Tibial nerve (tissue), 4 donors: ENCODE results near the gene QRFP. TPM values are rescaled to one million over a fixed set of nuclear protein-coding genes. Genes with fewer than 3 reads are reported as not detected.

Experiments
- DNase-seq, 2 donors: peaks; one replicate each; pipeline ENCODE4 v3.0.0-alpha.2; 2019; ENCODE audit warnings: low spot score in 2 of 2
- H3K27ac ChIP-seq, 4 donors: fragments of 200-600 bp; sonication (generic) in 3 of 4; one replicate each; pipeline ENCODE4 v1.5.1; 2017 to 2019; ENCODE audit warnings: mild to moderate bottlenecking in 1 of 4
- H3K27me3 ChIP-seq, 2 donors: fragments of 200-600 bp; sonication (generic) in 1 of 2; one replicate each; pipeline versions ENCODE4 v1.5.1 to v1.6.0; 2017 to 2019
- H3K36me3 ChIP-seq, 3 donors: fragments of 200-600 bp; sonication (generic); one replicate each; pipeline ENCODE4 v1.5.1; 2018 to 2019
- H3K4me1 ChIP-seq, 4 donors: fragments of 200-600 bp; sonication (generic) in 3 of 4; one replicate each; pipeline ENCODE4 v1.5.1; 2017 to 2019
- H3K4me3 ChIP-seq, 4 donors: fragments of 200-600 bp; sonication (generic) in 3 of 4; one replicate each; pipeline ENCODE4 v1.5.1; 2017 to 2019; ENCODE audit warnings: mild to moderate bottlenecking in 1 of 4, moderate library complexity in 1 of 4
- H3K9me3 ChIP-seq, 4 donors: fragments of 200-600 bp; sonication (generic) in 3 of 4; one replicate each; pipeline ENCODE4 v1.5.1; 2017 to 2019
- EP300 ChIP-seq, 2 donors: sonication (generic); formaldehyde crosslinking; IDR thresholded peaks; one replicate each; pipeline ENCODE4 v1.6.1; 2017; ENCODE audit warnings: antibody characterized with exemption in 2 of 2, mild to moderate bottlenecking in 1 of 2
- POLR2A ChIP-seq, 2 donors: fragments of 450-650 bp; IDR thresholded peaks; one replicate each; pipeline ENCODE4 v1.6.1; 2017; ENCODE audit warnings: antibody characterized with exemption in 2 of 2, mild to moderate bottlenecking in 2 of 2, moderate library complexity in 2 of 2
- WGBS, 2 donors: methylation state at CpG; one replicate each; pipeline ENCODE4 v1.1.5; 2018; 5-methylcytosine and 5-hydroxymethylcytosine counted together
- total RNA-seq, 4 donors: library from RNA; depleted of rRNA; stranded (reverse); fragments of >200 nt; gene quantifications; one replicate each; pipeline ENCODE4 v1.1.0, GENCODE V29; 2016
- TF ChIP-seq, protein P1 (sequence below), 5 experiments: fragments of 200-600 bp in 3 of 5; fragments of 450-650 bp in 2 of 5; sonication (generic) in 3 of 5; IDR thresholded peaks; one replicate each; pipeline ENCODE4 v1.5.1; 2016 to 2019; ENCODE audit warnings: antibody characterized with exemption in 5 of 5, mild to moderate bottlenecking in 3 of 5, moderate library complexity in 2 of 5

QRFP gene
- total RNA-seq, 4 donors from 2014 or later, result not detected

GRCh38 chr9:130860458-130861316 lies 35.9 kb downstream of the QRFP start:
- Histone ChIP-seq H3K27ac (peak overlapping the region; percentile 15 to 67 (median 60)), H3K4me3 (no peak overlapping the region), H3K4me1 (peaks cover 0 to 57% (median 10%) of the 10 kb centered on the region in 4 donors), H3K9me3 (no peaks in the 10 kb centered on the region), H3K27me3 (no peaks in the 10 kb centered on the region), H3K36me3 (peaks cover 0 to 32% (median 0%) of the 10 kb centered on the region in 3 donors)
- DNase-seq, result peak; percentile 74 to 82
- 24 to 29% methylated on average over 26 to 28 of the region's 28 CpGs for WGBS, 2 donors
- TF ChIP-seq POLR2A (IDR thresholded peaks at IDR 0.05), result no peak
- TF ChIP-seq, protein P1, sequence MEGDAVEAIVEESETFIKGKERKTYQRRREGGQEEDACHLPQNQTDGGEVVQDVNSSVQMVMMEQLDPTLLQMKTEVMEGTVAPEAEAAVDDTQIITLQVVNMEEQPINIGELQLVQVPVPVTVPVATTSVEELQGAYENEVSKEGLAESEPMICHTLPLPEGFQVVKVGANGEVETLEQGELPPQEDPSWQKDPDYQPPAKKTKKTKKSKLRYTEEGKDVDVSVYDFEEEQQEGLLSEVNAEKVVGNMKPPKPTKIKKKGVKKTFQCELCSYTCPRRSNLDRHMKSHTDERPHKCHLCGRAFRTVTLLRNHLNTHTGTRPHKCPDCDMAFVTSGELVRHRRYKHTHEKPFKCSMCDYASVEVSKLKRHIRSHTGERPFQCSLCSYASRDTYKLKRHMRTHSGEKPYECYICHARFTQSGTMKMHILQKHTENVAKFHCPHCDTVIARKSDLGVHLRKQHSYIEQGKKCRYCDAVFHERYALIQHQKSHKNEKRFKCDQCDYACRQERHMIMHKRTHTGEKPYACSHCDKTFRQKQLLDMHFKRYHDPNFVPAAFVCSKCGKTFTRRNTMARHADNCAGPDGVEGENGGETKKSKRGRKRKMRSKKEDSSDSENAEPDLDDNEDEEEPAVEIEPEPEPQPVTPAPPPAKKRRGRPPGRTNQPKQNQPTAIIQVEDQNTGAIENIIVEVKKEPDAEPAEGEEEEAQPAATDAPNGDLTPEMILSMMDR (IDR thresholded peaks at IDR 0.05), result peak in 4 of 5 experiments; percentile 32 to 69 (median 52)
- peak in 1 of 2 donors; percentile 86 for TF ChIP-seq EP300 (IDR thresholded peaks at IDR 0.05)

DNA sequence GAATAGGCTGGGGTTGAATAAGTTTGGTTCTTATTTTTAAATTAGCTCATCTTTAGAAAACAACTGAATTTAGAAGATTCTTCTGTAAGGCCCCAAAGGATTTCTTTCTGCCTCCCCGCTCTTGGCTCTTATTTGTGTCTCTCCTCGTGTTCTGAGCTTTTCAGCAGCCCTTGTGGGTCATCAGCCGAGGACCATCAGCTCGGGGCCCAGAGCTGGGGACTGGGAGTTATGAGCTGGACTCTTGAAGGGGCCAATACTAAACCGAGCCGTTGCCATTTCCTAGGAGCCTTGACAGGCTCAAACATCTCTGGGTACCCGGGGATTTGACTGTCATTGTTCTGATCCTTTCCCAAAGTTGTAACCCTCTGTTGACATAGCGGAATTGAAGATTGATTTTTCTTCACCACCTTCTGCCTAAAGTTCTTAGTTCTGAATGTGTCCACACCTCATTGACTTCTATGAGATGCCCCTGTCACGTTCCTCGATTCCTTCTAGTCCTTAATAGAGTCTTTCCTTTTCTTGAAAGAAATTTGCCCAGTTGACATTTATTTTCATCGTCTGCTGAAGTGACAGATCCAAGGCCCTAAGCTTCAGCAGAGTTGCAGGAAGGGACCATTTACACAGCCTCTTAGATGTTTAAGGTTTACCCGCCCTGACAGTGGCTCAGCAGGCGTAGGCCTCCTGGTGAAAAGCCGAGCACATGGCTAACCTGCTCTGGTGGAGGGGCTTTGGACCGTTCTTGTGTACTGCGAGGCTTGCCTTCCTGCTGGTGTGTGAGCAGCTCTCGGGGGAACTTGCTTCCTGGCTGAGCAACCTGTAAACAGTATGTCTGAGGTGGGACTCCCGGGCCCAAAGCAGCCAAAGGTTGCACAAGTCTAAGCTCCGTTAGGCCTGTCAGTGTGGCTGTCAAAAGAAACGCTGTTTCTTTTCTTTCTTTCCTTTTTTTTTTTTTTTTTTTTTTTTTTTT lies 37.6 kb downstream of the QRFP start:
- DNase-seq, result no peak
- peaks cover 0 to 71% (median 10%) of the 10 kb centered on the region in 4 donors for H3K4me1 ChIP-seq
- peaks cover 0 to 27% (median 0%) of the 10 kb centered on the region in 3 donors for H3K36me3 ChIP-seq
- no peak for TF ChIP-seq EP300 (IDR thresholded peaks at IDR 0.05)
- no peaks in the 10 kb centered on the region for H3K9me3 ChIP-seq
- H3K27ac ChIP-seq, result peak overlapping the region; percentile 43 to 81 (median 61)
- H3K27me3 ChIP-seq, result no peaks in the 10 kb centered on the region
- no peak overlapping the region for H3K4me3 ChIP-seq
- WGBS, 2 donors, result 56 to 67% methylated on average over 20 of the region's 20 CpGs

DNA sequence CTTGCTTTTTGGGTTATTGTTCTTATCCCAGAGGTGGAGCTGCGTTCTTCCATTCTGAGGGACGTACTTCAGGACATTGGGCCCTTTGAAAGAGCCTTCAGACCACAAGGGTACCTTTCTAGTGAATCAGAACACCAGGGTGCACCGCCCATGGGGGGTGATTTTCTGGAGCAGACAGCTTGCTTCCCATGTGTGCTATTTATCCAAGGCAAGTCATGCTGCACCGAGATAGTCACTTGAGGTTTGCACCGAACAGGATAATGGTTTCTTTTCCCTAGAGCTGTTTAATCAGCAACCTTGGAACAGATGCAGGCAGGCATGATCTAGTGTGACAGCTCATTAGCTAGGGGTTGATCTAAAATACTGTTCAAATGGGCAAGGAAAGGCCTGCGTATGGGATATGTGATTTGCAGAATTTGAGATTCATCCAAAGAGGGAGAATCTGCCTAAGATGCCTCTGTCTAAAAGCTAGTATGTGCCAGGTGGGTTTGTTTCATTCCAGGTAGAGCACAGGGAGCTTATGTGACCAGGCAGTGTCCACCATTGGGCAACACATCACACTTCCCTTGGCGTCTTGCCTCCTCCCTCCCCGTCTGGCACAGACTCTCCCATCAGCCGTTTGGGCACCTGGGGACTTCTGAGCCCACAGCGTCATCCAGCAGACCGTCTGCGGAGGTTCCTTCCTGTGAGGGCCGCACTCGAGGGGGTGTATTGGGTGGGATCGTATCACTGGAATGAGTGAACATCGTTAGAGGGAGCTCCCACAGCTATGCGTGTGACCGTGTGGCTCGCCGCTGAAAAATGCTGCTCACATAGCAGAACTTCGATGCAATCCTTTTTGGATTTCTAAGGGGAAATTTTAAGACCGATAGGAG lies 38.5 kb downstream of the QRFP start:
- Histone ChIP-seq H3K27me3 (no peaks in the 10 kb centered on the region), H3K4me1 (peaks cover 0 to 76% (median 10%) of the 10 kb centered on the region in 4 donors), H3K4me3 (no peak overlapping the region), H3K36me3 (peaks cover 0 to 21% (median 0%) of the 10 kb centered on the region in 3 donors), H3K9me3 (no peaks in the 10 kb centered on the region), H3K27ac (peak overlapping the region; percentile 43 to 81 (median 61))
- TF ChIP-seq POLR2A (IDR thresholded peaks at IDR 0.05) (no peak), EP300 (IDR thresholded peaks at IDR 0.05) (peak in 1 of 2 donors; percentile 74)
- 43% methylated on average over 21 to 22 of the region's 22 CpGs for WGBS, 2 donors
- peak; percentile 70 to 82 for DNase-seq

DNA sequence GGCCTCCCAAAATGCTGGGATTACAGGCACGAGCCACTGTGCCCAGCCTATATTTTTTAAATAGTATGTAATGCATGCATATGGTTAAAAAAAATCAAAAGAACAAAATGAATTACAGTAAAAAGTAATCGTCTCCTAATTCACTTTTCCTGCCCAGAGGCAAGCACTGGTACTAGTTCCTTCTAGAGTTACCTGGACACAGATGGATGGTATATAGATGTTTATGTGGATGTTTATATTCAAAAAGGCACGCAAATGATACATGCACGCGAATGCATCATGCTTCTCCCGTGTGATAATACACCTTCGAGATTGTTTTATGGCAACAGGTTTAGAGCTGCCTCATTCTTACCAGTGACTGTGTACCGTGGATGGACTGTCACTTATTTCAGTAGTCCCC lies 40.1 kb downstream of the QRFP start:
- 82% methylated on average over 8 of the region's 8 CpGs for WGBS, 2 donors
- TF ChIP-seq, protein P1 (IDR thresholded peaks at IDR 0.05), result peak in 1 of 5 experiments; percentile 9
- TF ChIP-seq POLR2A (IDR thresholded peaks at IDR 0.05), result no peak
- H3K4me3 ChIP-seq, result no peak overlapping the region
- no peaks in the 10 kb centered on the region for H3K9me3 ChIP-seq
- H3K27me3 ChIP-seq, result no peaks in the 10 kb centered on the region
- H3K27ac ChIP-seq, result peak overlapping the region in 2 of 4 donors; percentile 18 to 81
- H3K36me3 ChIP-seq, result peaks cover 0 to 17% (median 0%) of the 10 kb centered on the region in 3 donors
- peaks cover 0 to 74% (median 12%) of the 10 kb centered on the region in 4 donors for H3K4me1 ChIP-seq
- DNase-seq, result no peak

DNA sequence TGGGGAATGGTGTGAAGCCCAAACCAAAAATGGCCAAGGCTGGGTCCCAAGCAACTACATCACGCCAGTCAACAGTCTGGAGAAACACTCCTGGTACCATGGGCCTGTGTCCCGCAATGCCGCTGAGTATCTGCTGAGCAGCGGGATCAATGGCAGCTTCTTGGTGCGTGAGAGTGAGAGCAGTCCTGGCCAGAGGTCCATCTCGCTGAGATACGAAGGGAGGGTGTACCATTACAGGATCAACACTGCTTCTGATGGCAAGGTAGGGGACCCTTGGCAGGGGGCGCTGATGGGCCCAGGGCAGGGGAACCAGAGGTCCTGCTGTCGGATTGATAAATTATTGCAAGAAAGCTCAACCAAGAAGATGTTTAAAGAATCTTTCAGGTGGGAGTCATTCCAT lies 41.8 kb downstream of the QRFP start:
- DNase-seq, result no peak
- WGBS, 2 donors, result 93 to 94% methylated on average over 9 of the region's 9 CpGs
- peaks cover 0 to 17% (median 0%) of the 10 kb centered on the region in 3 donors for H3K36me3 ChIP-seq
- peaks cover 0 to 63% (median 6%) of the 10 kb centered on the region in 4 donors for H3K4me1 ChIP-seq
- H3K27ac ChIP-seq, result peak overlapping the region in 2 of 4 donors; percentile 41 to 45
- no peak overlapping the region for H3K4me3 ChIP-seq
- TF ChIP-seq POLR2A (IDR thresholded peaks at IDR 0.05) (no peak), EP300 (IDR thresholded peaks at IDR 0.05) (no peak)
- TF ChIP-seq, protein P1 (IDR thresholded peaks at IDR 0.05), result no peak
- no peaks in the 10 kb centered on the region for H3K9me3 ChIP-seq
- no peaks in the 10 kb centered on the region for H3K27me3 ChIP-seq
